ENCODE data around the gene RFX8.

Gene RFX8

DNA sequence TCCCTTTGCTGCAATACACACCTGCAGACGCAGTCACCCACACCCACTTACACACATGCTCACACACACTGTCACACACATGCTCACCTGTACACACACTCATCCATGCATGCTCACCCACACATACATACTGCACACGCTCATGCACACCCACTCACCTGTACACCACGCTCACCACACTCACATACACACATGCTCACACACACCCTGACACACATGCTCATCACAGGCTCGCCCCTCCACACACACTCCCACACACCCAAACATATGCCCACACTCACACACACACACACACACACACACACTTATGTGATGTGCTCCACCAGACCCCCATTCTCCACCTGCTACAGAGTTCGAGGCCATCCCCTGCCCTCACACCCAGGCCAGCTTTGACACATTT, 64.8 kb downstream of the RFX8 start:
- no peaks in the 10 kb centered on the region for H3K36me3 ChIP-seq (ENCODE audit: control insufficient read depth, insufficient read depth, low read length)
- no peaks in the 10 kb centered on the region for H3K27me3 ChIP-seq (ENCODE audit: control insufficient read depth, insufficient read depth, low read length)
- no peak overlapping the region for H3K4me3 ChIP-seq (ENCODE audit: low read depth, low read length)
- no peak overlapping the region for H3K9ac ChIP-seq (ENCODE audit: low read depth, low read length)
- H3K27ac ChIP-seq (ENCODE audit: low read depth, low read length): no peak overlapping the region
- H3K4me1 ChIP-seq (ENCODE audit: control insufficient read depth, insufficient read depth, low read length): no peaks in the 10 kb centered on the region; the same call in 1 of the 2 replicates
- no peaks in the 10 kb centered on the region for H3K9me3 ChIP-seq (ENCODE audit: control insufficient read depth, insufficient read depth, low read length)

DNA sequence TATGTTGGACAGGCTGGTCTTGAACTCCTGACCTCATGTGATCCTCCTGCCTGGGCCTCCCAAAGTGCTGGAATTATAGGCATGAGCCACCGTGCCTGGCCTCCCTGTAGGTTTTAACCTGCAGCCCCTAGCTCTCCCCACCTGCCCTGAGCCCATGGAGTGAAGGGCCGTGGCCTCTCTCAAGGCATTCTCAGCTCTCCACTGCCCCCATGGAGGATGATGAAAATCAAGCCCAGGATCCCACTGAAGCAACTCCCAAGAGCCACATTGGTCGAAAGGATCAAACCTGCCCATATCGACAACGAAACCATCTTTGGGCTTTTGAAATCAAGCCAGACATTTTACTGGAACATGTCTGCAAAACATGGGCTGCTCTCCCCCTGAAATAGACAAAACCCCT, 65.2 kb downstream of the RFX8 start:
- Histone ChIP-seq H3K4me3 (ENCODE audit: low read depth, low read length) (no peak overlapping the region), H3K9ac (ENCODE audit: low read depth, low read length) (no peak overlapping the region), H3K27me3 (ENCODE audit: control insufficient read depth, insufficient read depth, low read length) (no peaks in the 10 kb centered on the region), H3K27ac (ENCODE audit: low read depth, low read length) (no peak overlapping the region), H3K9me3 (ENCODE audit: control insufficient read depth, insufficient read depth, low read length) (no peaks in the 10 kb centered on the region), H3K36me3 (ENCODE audit: control insufficient read depth, insufficient read depth, low read length) (no peaks in the 10 kb centered on the region), H3K4me1 (ENCODE audit: control insufficient read depth, insufficient read depth, low read length) (no peaks in the 10 kb centered on the region; the same call in 1 of the 2 replicates)

DNA sequence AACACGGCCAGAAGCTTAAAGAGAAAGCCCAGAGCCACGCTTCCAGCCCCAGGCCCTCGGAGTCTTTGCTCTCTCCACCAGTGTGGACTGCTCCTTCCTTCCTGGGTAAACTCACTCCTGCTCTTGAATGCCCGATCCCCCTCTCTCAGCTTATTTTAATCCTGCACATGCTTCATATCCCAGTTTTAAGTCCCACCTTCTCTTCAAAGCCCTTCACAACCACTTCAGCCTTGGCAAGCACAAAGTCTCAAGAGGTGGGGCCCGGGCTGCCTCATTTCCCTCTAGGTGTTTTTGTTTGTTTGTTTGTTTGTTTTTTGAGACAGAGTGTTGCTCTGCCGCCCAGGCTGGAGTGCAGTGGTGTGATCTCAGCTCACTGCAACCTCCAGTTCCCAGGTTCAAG, 66.0 kb downstream of the RFX8 start:
- no peaks in the 10 kb centered on the region; the same call in 1 of the 2 replicates for H3K4me1 ChIP-seq (ENCODE audit: control insufficient read depth, insufficient read depth, low read length)
- no peaks in the 10 kb centered on the region for H3K36me3 ChIP-seq (ENCODE audit: control insufficient read depth, insufficient read depth, low read length)
- no peak overlapping the region for H3K9ac ChIP-seq (ENCODE audit: low read depth, low read length)
- H3K4me3 ChIP-seq (ENCODE audit: low read depth, low read length): no peak overlapping the region
- no peaks in the 10 kb centered on the region for H3K27me3 ChIP-seq (ENCODE audit: control insufficient read depth, insufficient read depth, low read length)
- H3K27ac ChIP-seq (ENCODE audit: low read depth, low read length): no peak overlapping the region
- no peaks in the 10 kb centered on the region for H3K9me3 ChIP-seq (ENCODE audit: control insufficient read depth, insufficient read depth, low read length)

DNA sequence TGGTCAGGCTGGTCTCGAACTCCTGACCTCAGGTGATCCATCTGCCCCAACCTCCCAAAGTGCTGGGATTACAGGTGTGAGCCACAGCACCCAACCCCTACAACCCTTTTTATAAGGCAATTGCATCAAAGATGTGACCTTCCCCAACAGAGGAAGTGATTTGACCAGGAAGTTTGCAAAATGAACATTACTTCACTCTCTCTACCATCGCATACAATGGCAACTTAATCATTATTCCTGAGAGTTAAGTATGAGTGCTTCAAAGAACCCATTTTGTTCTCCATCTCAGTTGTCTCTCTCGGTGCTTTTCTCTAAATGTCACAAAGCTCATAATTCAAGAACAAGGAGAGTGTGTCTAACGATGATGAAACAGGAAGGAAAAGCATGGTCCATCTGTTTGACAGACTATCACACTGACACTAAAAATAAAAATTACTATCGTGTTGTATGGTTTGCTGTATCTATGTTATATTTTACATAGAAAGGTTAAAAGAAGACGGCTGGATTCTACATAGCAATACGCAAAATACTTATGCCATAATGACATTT, 69.5 kb downstream of the RFX8 start:
- Histone ChIP-seq H3K9ac (ENCODE audit: low read depth, low read length) (no peak overlapping the region), H3K4me1 (ENCODE audit: control insufficient read depth, insufficient read depth, low read length) (peaks cover 4% of the 10 kb centered on the region), H3K36me3 (ENCODE audit: control insufficient read depth, insufficient read depth, low read length) (no peaks in the 10 kb centered on the region), H3K27me3 (ENCODE audit: control insufficient read depth, insufficient read depth, low read length) (no peaks in the 10 kb centered on the region), H3K27ac (ENCODE audit: low read depth, low read length) (no peak overlapping the region), H3K4me3 (ENCODE audit: low read depth, low read length) (no peak overlapping the region), H3K9me3 (ENCODE audit: control insufficient read depth, insufficient read depth, low read length) (no peaks in the 10 kb centered on the region)

GRCh38 chr2:101403745-101404144, 71.2 kb downstream of the RFX8 start:
- Histone ChIP-seq H3K4me1 (ENCODE audit: control insufficient read depth, insufficient read depth, low read length) (peaks cover 4% of the 10 kb centered on the region), H3K36me3 (ENCODE audit: control insufficient read depth, insufficient read depth, low read length) (no peaks in the 10 kb centered on the region), H3K9ac (ENCODE audit: low read depth, low read length) (no peak overlapping the region), H3K27me3 (ENCODE audit: control insufficient read depth, insufficient read depth, low read length) (no peaks in the 10 kb centered on the region), H3K9me3 (ENCODE audit: control insufficient read depth, insufficient read depth, low read length) (no peaks in the 10 kb centered on the region), H3K27ac (ENCODE audit: low read depth, low read length) (no peak overlapping the region), H3K4me3 (ENCODE audit: low read depth, low read length) (no peak overlapping the region)

- no peak overlapping the region for H3K4me3 ChIP-seq (ENCODE audit: low read depth, low read length)
- H3K27me3 ChIP-seq (ENCODE audit: control insufficient read depth, insufficient read depth, low read length): no peaks in the 10 kb centered on the region
- H3K27ac ChIP-seq (ENCODE audit: low read depth, low read length): no peak overlapping the region
- no peaks in the 10 kb centered on the region for H3K36me3 ChIP-seq (ENCODE audit: control insufficient read depth, insufficient read depth, low read length)
- peaks cover 4% of the 10 kb centered on the region for H3K4me1 ChIP-seq (ENCODE audit: control insufficient read depth, insufficient read depth, low read length)
- H3K9me3 ChIP-seq (ENCODE audit: control insufficient read depth, insufficient read depth, low read length): no peaks in the 10 kb centered on the region
- H3K9ac ChIP-seq (ENCODE audit: low read depth, low read length): no peak overlapping the region
These were observed 72.3 kb downstream of the RFX8 start for GRCh38 chr2:101402630-101403029.

- no peaks in the 10 kb centered on the region for H3K27me3 ChIP-seq (ENCODE audit: control insufficient read depth, insufficient read depth, low read length)
- H3K4me3 ChIP-seq (ENCODE audit: low read depth, low read length): no peak overlapping the region
- H3K27ac ChIP-seq (ENCODE audit: low read depth, low read length): no peak overlapping the region
- peaks cover 4% of the 10 kb centered on the region for H3K4me1 ChIP-seq (ENCODE audit: control insufficient read depth, insufficient read depth, low read length)
- no peak overlapping the region for H3K9ac ChIP-seq (ENCODE audit: low read depth, low read length)
- no peaks in the 10 kb centered on the region for H3K36me3 ChIP-seq (ENCODE audit: control insufficient read depth, insufficient read depth, low read length)
- H3K9me3 ChIP-seq (ENCODE audit: control insufficient read depth, insufficient read depth, low read length): no peaks in the 10 kb centered on the region
These were observed 73.0 kb downstream of the RFX8 start for GRCh38 chr2:101401906-101402305.

DNA sequence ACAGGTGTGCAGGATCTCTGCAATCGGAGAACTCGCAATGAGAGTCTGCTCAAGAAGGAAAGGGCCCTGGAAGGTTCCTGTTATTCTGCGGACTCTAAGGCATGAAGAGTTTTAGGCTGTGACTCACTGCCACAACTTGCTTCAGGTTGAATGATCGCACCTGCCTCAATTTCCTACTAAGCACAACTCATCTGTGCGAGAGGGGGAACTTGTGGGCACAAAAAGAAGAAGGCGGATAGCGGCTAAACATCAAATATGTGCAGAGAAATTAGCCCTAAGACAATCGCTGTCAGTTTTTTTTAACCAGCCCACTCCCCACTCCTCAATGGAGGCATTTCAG, 73.6 kb downstream of the RFX8 start:
- Histone ChIP-seq H3K4me3 (ENCODE audit: low read depth, low read length) (no peak overlapping the region), H3K9ac (ENCODE audit: low read depth, low read length) (no peak overlapping the region), H3K4me1 (ENCODE audit: control insufficient read depth, insufficient read depth, low read length) (peaks cover 4% of the 10 kb centered on the region), H3K27me3 (ENCODE audit: control insufficient read depth, insufficient read depth, low read length) (no peaks in the 10 kb centered on the region), H3K27ac (ENCODE audit: low read depth, low read length) (no peak overlapping the region), H3K36me3 (ENCODE audit: control insufficient read depth, insufficient read depth, low read length) (no peaks in the 10 kb centered on the region), H3K9me3 (ENCODE audit: control insufficient read depth, insufficient read depth, low read length) (no peaks in the 10 kb centered on the region)

- H3K4me1 ChIP-seq (ENCODE audit: control insufficient read depth, insufficient read depth, low read length): peaks cover 4% of the 10 kb centered on the region
- H3K9ac ChIP-seq (ENCODE audit: low read depth, low read length): no peak overlapping the region
- no peak overlapping the region for H3K4me3 ChIP-seq (ENCODE audit: low read depth, low read length)
- H3K27me3 ChIP-seq (ENCODE audit: control insufficient read depth, insufficient read depth, low read length): no peaks in the 10 kb centered on the region
- no peaks in the 10 kb centered on the region for H3K9me3 ChIP-seq (ENCODE audit: control insufficient read depth, insufficient read depth, low read length)
- no peaks in the 10 kb centered on the region for H3K36me3 ChIP-seq (ENCODE audit: control insufficient read depth, insufficient read depth, low read length)
- H3K27ac ChIP-seq (ENCODE audit: low read depth, low read length): no peak overlapping the region
These were observed 74.2 kb downstream of the RFX8 start for GRCh38 chr2:101400506-101401325.

GRCh38 chr2:101400048-101400447, 74.9 kb downstream of the RFX8 start:
- Histone ChIP-seq H3K9ac (ENCODE audit: low read depth, low read length) (no peak overlapping the region), H3K4me3 (ENCODE audit: low read depth, low read length) (no peak overlapping the region), H3K4me1 (ENCODE audit: control insufficient read depth, insufficient read depth, low read length) (peaks cover 4% of the 10 kb centered on the region), H3K9me3 (ENCODE audit: control insufficient read depth, insufficient read depth, low read length) (no peaks in the 10 kb centered on the region), H3K27ac (ENCODE audit: low read depth, low read length) (no peak overlapping the region), H3K36me3 (ENCODE audit: control insufficient read depth, insufficient read depth, low read length) (no peaks in the 10 kb centered on the region), H3K27me3 (ENCODE audit: control insufficient read depth, insufficient read depth, low read length) (no peaks in the 10 kb centered on the region)

GRCh38 chr2:101399021-101399799, 75.7 kb downstream of the RFX8 start:
- H3K36me3 ChIP-seq (ENCODE audit: control insufficient read depth, insufficient read depth, low read length): no peaks in the 10 kb centered on the region
- no peak overlapping the region for H3K9ac ChIP-seq (ENCODE audit: low read depth, low read length)
- peaks cover 4% of the 10 kb centered on the region for H3K4me1 ChIP-seq (ENCODE audit: control insufficient read depth, insufficient read depth, low read length)
- H3K9me3 ChIP-seq (ENCODE audit: control insufficient read depth, insufficient read depth, low read length): no peaks in the 10 kb centered on the region
- no peaks in the 10 kb centered on the region for H3K27me3 ChIP-seq (ENCODE audit: control insufficient read depth, insufficient read depth, low read length)
- no peak overlapping the region for H3K4me3 ChIP-seq (ENCODE audit: low read depth, low read length)
- no peak overlapping the region for H3K27ac ChIP-seq (ENCODE audit: low read depth, low read length)
